Spleen (tissue), 11 donors: Measurements from ENCODE around the gene STARD13. TPM values are rescaled to one million over a fixed set of nuclear protein-coding genes. Genes with fewer than 3 reads are reported as not detected.

Source experiments
- DNase-seq: peaks from one replicate; pipeline ENCODE4 v3.0.0-alpha.2; 2020
- H3K27ac ChIP-seq, 8 donors: fragments of 200-600 bp; sonication (generic) in 7 of 8; 1 replicate in 4 of 8; 2 replicates in 4 of 8; pipeline versions ENCODE4 v1.5.0 to v1.8.0; 2016 to 2021; ENCODE audit warnings: inconsistent platforms in 4 of 8, mild to moderate bottlenecking in 4 of 8, moderate library complexity in 1 of 8
- H3K27me3 ChIP-seq, 7 donors: fragments of 200-600 bp; sonication (generic) in 6 of 7; replicated peaks in 1 of 7; 1 replicate in 4 of 7; 2 replicates in 3 of 7; pipeline versions ENCODE4 v1.5.0 to v1.8.0; 2016 to 2021; ENCODE audit warnings: inconsistent platforms in 3 of 7, mild to moderate bottlenecking in 1 of 7
- H3K36me3 ChIP-seq, 6 donors: fragments of 200-600 bp; sonication (generic) in 5 of 6; 1 replicate in 4 of 6; 2 replicates in 2 of 6; pipeline versions ENCODE4 v1.5.0 to v1.8.0; 2016 to 2021; ENCODE audit warnings: inconsistent platforms in 2 of 6
- H3K4me1 ChIP-seq, 6 donors: fragments of 200-600 bp; sonication (generic) in 5 of 6; 1 replicate in 3 of 6; 2 replicates in 3 of 6; pipeline versions ENCODE4 v1.5.0 to v1.8.0; 2016 to 2021; ENCODE audit warnings: inconsistent platforms in 3 of 6
- H3K4me3 ChIP-seq, 8 donors: fragments of 200-600 bp; sonication (generic) in 7 of 8; 1 replicate in 4 of 8; 2 replicates in 4 of 8; pipeline versions ENCODE4 v1.5.0 to v1.8.0; 2016 to 2021; ENCODE audit warnings: inconsistent platforms in 4 of 8, mild to moderate bottlenecking in 4 of 8, moderate library complexity in 2 of 8
- H3K9me3 ChIP-seq, 8 donors: fragments of 200-600 bp; sonication (generic) in 7 of 8; 1 replicate in 4 of 8; 2 replicates in 4 of 8; pipeline versions ENCODE4 v1.5.0 to v1.8.0; 2016 to 2021; ENCODE audit warnings: inconsistent platforms in 4 of 8
- CTCF ChIP-seq, 11 experiments: fragments of 200-600 bp in 7 of 11; fragments of 450-650 bp in 4 of 11; sonication (generic) in 4 of 11; IDR thresholded peaks in 8 of 11; conservative IDR thresholded peaks in 3 of 11; 1 replicate in 7 of 11; 2 replicates in 4 of 11; pipeline versions ENCODE4 v1.4.0 to v1.8.0; 2016 to 2021; ENCODE audit warnings: antibody characterized with exemption in 11 of 11, inconsistent platforms in 4 of 11, mild to moderate bottlenecking in 1 of 11
- POLR2A ChIP-seq, 3 donors: fragments of 450-650 bp; IDR thresholded peaks; one replicate each; pipeline ENCODE4 v1.5.1; 2017; ENCODE audit warnings: antibody characterized with exemption in 3 of 3, mild to moderate bottlenecking in 1 of 3
- POLR2AphosphoS5 ChIP-seq, 3 donors: sonication (generic); formaldehyde crosslinking; IDR thresholded peaks; one replicate each; pipeline ENCODE4 v1.5.1; 2017; ENCODE audit warnings: antibody characterized with exemption in 3 of 3
- WGBS, 5 donors: extraction: QIAGEN DNeasy Blood & Tissue Kit in 3 of 5; methylation state at CpG; one replicate each; pipeline versions ENCODE4 v1.1.5 to v1.1.7; 2013 to 2018; 5-methylcytosine and 5-hydroxymethylcytosine counted together
- intact Hi-C: fragments of 100-400 bp; cut with DNase I; formaldehyde crosslinking; loops from one replicate; pipeline ENCODE4 v1.15.0; 2023; ENCODE audit warnings: low total_unique reads
- polyA plus RNA-seq, 3 donors: library from polyadenylated mRNA; stranded (reverse); fragments of 200-250 nt; gene quantifications; one replicate each; pipeline ENCODE4 v1.2.1, GENCODE V29; 2013
- total RNA-seq, 7 donors: library from RNA; depleted of rRNA in 3 of 7; stranded (reverse); fragments of >200 nt in 3 of 7; fragmentation: NEBNext Ultra II Directional in 4 of 7; extraction: Animal tissue kit (Norgen Biotek cat#: 25700) in 4 of 7; gene quantifications; one replicate each; pipeline versions ENCODE4 v1.1.0 to v1.2.1, GENCODE V29; 2016 to 2021
- donor health status: healthy with polysubstance abuse.
- donor health status: DM: no; HTN: no; CAD: no; lungs with moderate emphysema.
- donor health status: DM: no; HTN: no; CAD: no.
- donor health status: Bipolar disorder and iron deficiency.
- donor health status: healthy.
- donor health status: DM: no; HTN: no; CAD: no.
- donor health status: DM: yes; HTN: yes; CAD: no.

Gene STARD13
- total and polyA plus RNA-seq, 10 donors = 1.4 to 58.1 (median 26.7) TPM

GRCh38 chr13:33073338-33073737 is 212.2 kb downstream of the STARD13 start:
- Histone ChIP-seq H3K27ac (no peak overlapping the region), H3K27me3 (no peaks in the 10 kb centered on the region), H3K4me1 (no peaks in the 10 kb centered on the region), H3K9me3 (no peaks in the 10 kb centered on the region), H3K36me3 (no peaks in the 10 kb centered on the region), H3K4me3 (no peak overlapping the region)
- DNase-seq = no peak
- WGBS, 5 donors = 85 to 91% (median 90%) methylated on average over 3 of the region's 3 CpGs
- TF ChIP-seq POLR2A (IDR thresholded peaks at IDR 0.05) = no peak
- TF ChIP-seq CTCF (IDR thresholded peaks at IDR 0.05 in 8 of 11, conservative IDR thresholded peaks at IDR 0.05 in 3 of 11) = no peak
- no peak for TF ChIP-seq POLR2AphosphoS5 (IDR thresholded peaks at IDR 0.05)
- intact Hi-C loops = no loop called here

DNA sequence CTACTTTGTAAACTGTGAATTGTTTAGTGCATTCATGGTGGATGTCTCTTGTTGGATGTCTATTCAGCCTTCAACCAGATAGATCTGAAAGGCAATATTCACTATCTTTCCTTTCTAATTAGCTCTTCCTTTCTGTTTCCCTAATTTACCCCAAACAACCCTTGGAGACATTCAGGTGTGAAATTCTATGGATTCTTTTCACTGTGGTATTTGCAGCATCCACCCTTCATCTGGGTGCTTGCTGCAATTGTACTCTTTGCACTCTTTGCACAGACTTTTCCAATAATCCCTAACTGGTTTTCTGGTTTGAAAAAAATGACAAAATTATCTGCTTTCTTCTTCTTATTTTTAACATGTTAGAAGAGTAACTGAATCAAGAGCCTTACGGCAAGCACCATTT is 212.8 kb downstream of the STARD13 start:
- no peaks in the 10 kb centered on the region for H3K9me3 ChIP-seq
- no peak overlapping the region for H3K4me3 ChIP-seq
- no peak overlapping the region for H3K27ac ChIP-seq
- no peak for DNase-seq
- TF ChIP-seq POLR2A (IDR thresholded peaks at IDR 0.05) = no peak
- TF ChIP-seq CTCF (IDR thresholded peaks at IDR 0.05 in 8 of 11, conservative IDR thresholded peaks at IDR 0.05 in 3 of 11) = no peak
- no peak for TF ChIP-seq POLR2AphosphoS5 (IDR thresholded peaks at IDR 0.05)
- no peaks in the 10 kb centered on the region for H3K4me1 ChIP-seq
- 83 to 97% (median 95%) methylated on average over 1 of the region's 1 CpG for WGBS, 5 donors
- no peaks in the 10 kb centered on the region for H3K27me3 ChIP-seq
- no peaks in the 10 kb centered on the region for H3K36me3 ChIP-seq
- intact Hi-C loops = no loop called here

- H3K36me3 ChIP-seq = no peaks in the 10 kb centered on the region
- TF ChIP-seq POLR2AphosphoS5 (IDR thresholded peaks at IDR 0.05) (no peak), POLR2A (IDR thresholded peaks at IDR 0.05) (no peak), CTCF (IDR thresholded peaks at IDR 0.05 in 8 of 11, conservative IDR thresholded peaks at IDR 0.05 in 3 of 11) (no peak)
- no peaks in the 10 kb centered on the region for H3K27me3 ChIP-seq
- intact Hi-C loops = no loop called here
- no peak for DNase-seq
- H3K9me3 ChIP-seq = no peaks in the 10 kb centered on the region
- no peak overlapping the region for H3K4me3 ChIP-seq
- no peaks in the 10 kb centered on the region for H3K4me1 ChIP-seq
- H3K27ac ChIP-seq = no peak overlapping the region
- WGBS, 5 donors = 88 to 93% (median 90%) methylated on average over 2 of the region's 2 CpGs
These were observed 213.3 kb downstream of the STARD13 start for GRCh38 chr13:33072282-33072681.

DNA sequence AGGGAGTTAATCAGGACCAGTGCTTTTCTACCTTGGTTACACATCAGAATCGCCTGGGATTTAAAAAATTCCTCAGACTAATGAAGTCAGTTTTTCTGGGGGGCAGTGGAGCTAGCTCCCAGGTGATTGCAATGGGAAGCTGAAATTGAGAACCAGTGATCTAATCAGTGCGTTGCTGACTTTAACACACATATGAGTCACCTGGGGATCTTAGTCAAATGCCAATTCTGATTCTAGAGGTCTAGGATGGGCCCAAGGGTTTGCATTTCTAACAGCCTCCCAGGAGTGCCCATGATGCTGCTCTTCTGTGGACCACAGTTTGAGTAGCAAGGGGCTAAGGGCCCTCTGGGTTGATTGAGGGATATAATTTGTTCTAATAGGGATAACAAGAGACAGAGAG is 214.8 kb downstream of the STARD13 start:
- H3K27ac ChIP-seq = no peak overlapping the region
- TF ChIP-seq CTCF (IDR thresholded peaks at IDR 0.05 in 8 of 11, conservative IDR thresholded peaks at IDR 0.05 in 3 of 11) (no peak), POLR2AphosphoS5 (IDR thresholded peaks at IDR 0.05) (no peak), POLR2A (IDR thresholded peaks at IDR 0.05) (no peak)
- no peaks in the 10 kb centered on the region for H3K4me1 ChIP-seq
- intact Hi-C loops = no loop called here
- no peak overlapping the region for H3K4me3 ChIP-seq
- no peaks in the 10 kb centered on the region for H3K27me3 ChIP-seq
- DNase-seq = no peak
- no peaks in the 10 kb centered on the region for H3K9me3 ChIP-seq
- 88 to 97% (median 91%) methylated on average over 2 of the region's 2 CpGs for WGBS, 5 donors
- peaks cover 0 to 3% (median 0%) of the 10 kb centered on the region in 6 donors for H3K36me3 ChIP-seq
